OCI-LY3 (cell line): ENCODE results near the gene ERC2.

Experiments used
- H2AFZ ChIP-seq: fragments of 200-600, 300-600 bp; shearing (Covaris generic); 2 replicates; pipeline ENCODE4 v1.6.0; 2014; ENCODE audit warnings: antibody characterized with exemption, low read depth, low read length
- H3K27ac ChIP-seq: fragments of 200-600, 300-600 bp; sonication (generic); 2 replicates; pipeline ENCODE4 v1.5.1; 2014; ENCODE audit warnings: mild to moderate bottlenecking, low read length, moderate library complexity, mixed read lengths
- H3K27me3 ChIP-seq: fragments of 200-600, 300-600 bp; sonication (generic); 2 replicates; pipeline ENCODE4 v1.6.1; 2014; ENCODE audit warnings: low read depth, low read length, mixed read lengths
- H3K36me3 ChIP-seq: fragments of 200-600, 300-600 bp; sonication (generic); replicated peaks from 2 replicates; pipeline ENCODE3; 2014; ENCODE audit warnings: low read depth, low read length, mixed read lengths
- H3K4me1 ChIP-seq: fragments of 300-600, 200-600 bp; sonication (generic); 2 replicates; pipeline ENCODE4 v1.6.1; 2014; ENCODE audit warnings: low read length, mixed read lengths
- H3K4me2 ChIP-seq: fragments of 200-600, 300-600 bp; sonication (generic); 2 replicates; pipeline ENCODE4 v1.6.1; 2014; ENCODE audit warnings: low read length, mixed read lengths
- H3K4me3 ChIP-seq: fragments of 300-600, 200-600 bp; sonication (generic); 2 replicates; pipeline ENCODE4 v1.5.1; 2014; ENCODE audit warnings: antibody characterized with exemption, mild to moderate bottlenecking, low read length, moderate library complexity
- H3K79me2 ChIP-seq: fragments of 300-600, 200-600 bp; shearing (Covaris generic); 2 replicates; pipeline ENCODE4 v1.6.1; 2014; ENCODE audit warnings: mild to moderate bottlenecking, low read length, mixed read lengths
- H3K9ac ChIP-seq: fragments of 300-600, 200-600 bp; shearing (Covaris generic); 2 replicates; pipeline ENCODE4 v1.6.0; 2014; ENCODE audit warnings: mild to moderate bottlenecking, low read length, moderate library complexity
- H3K9me3 ChIP-seq: fragments of 200-600, 300-600 bp; shearing (Covaris generic); 2 replicates; pipeline ENCODE4 v1.6.1; 2014; ENCODE audit warnings: low read length, mixed read lengths; ENCODE audit not compliant: insufficient read depth
- H4K20me1 ChIP-seq: fragments of 200-600, 300-600 bp; sonication (generic); 2 replicates; pipeline ENCODE4 v1.6.1; 2016; ENCODE audit warnings: low read length, mixed read lengths; ENCODE audit not compliant: insufficient read depth
- CTCF ChIP-seq: fragments of 200-600, 300-600 bp; sonication (generic); IDR thresholded peaks from 2 replicates; pipeline ENCODE4 v1.5.1; 2014; ENCODE audit warnings: antibody characterized with exemption, low read length, low read depth
- EZH2phosphoT487 ChIP-seq: fragments of 200-600 bp; shearing (Covaris generic); IDR thresholded peaks from 2 replicates; pipeline ENCODE4 v1.6.1; 2018; ENCODE audit warnings: antibody characterized with exemption, mixed run types, low read depth

ERC2 gene

GRCh38 chr3:56055546-56055945 is 412.7 kb downstream of the ERC2 start:
- H3K27me3 ChIP-seq: peaks cover 36% of the 10 kb centered on the region
- H3K4me1 ChIP-seq: peaks cover 6% of the 10 kb centered on the region; the same call in 1 of the 2 replicates
- no peak overlapping the region for H3K27ac ChIP-seq
- no peaks in the 10 kb centered on the region for H3K36me3 ChIP-seq
- H3K4me3 ChIP-seq: no peak overlapping the region
- TF ChIP-seq EZH2phosphoT487: no peak
- no peak for TF ChIP-seq CTCF
- no peak overlapping the region for H2AFZ ChIP-seq
- H3K9me3 ChIP-seq: no peaks in the 10 kb centered on the region
- H4K20me1 ChIP-seq: no peaks in the 10 kb centered on the region
- H3K79me2 ChIP-seq: no peaks in the 10 kb centered on the region
- no peak overlapping the region for H3K4me2 ChIP-seq
- H3K9ac ChIP-seq: no peak overlapping the region

DNA sequence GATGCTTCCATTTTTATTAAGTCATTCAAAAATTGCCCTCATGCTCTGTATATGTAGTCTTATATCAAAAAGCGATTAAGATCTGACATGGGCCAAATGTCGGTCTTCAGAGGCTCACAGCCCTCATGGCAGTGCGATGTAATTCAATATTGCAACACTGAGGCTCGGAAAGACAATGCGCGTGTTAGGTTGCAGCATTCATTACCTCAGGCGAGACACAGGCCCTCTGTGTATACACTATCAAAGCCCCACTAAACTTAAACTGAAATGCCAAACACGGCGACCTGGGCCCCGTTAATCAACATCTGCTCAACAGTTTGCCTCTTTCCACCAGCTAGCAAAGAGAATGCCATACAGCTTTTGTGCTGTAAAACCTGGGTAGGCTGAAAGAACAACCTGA is 413.4 kb downstream of the ERC2 start:
- Histone ChIP-seq H3K27me3 (peaks cover 38% of the 10 kb centered on the region), H4K20me1 (no peaks in the 10 kb centered on the region), H3K36me3 (no peaks in the 10 kb centered on the region), H3K79me2 (no peaks in the 10 kb centered on the region), H2AFZ (no peak overlapping the region), H3K4me2 (no peak overlapping the region), H3K27ac (no peak overlapping the region), H3K4me1 (peaks cover 6% of the 10 kb centered on the region; the same call in 1 of the 2 replicates), H3K9ac (no peak overlapping the region), H3K9me3 (no peaks in the 10 kb centered on the region), H3K4me3 (no peak overlapping the region)
- TF ChIP-seq CTCF (no peak), EZH2phosphoT487 (no peak)

DNA sequence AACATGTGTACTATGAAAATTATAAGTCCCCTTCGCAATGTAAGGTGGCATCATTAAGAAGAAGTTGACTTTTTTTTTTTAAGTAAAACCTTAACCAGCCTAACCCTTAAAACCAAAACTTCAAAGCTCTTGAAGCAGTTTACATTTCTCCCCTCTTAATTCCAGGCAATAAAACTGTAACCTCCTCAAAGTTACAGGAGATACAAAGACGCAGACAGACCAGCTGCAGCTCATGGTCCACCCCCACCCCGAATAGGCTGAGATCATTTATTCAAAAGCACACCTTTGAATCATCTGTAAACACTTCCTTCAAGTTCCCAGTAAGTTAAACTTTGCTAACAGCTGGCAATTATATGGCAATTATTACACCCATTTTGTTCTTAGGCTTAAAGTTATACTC is 414.5 kb downstream of the ERC2 start:
- Histone ChIP-seq H3K4me3 (no peak overlapping the region), H3K27me3 (peaks cover 44% of the 10 kb centered on the region), H3K9me3 (no peaks in the 10 kb centered on the region), H3K4me2 (no peak overlapping the region), H3K4me1 (peaks cover 6% of the 10 kb centered on the region; the same call in 1 of the 2 replicates), H2AFZ (no peak overlapping the region), H3K27ac (no peak overlapping the region), H3K9ac (no peak overlapping the region), H4K20me1 (no peaks in the 10 kb centered on the region), H3K79me2 (no peaks in the 10 kb centered on the region), H3K36me3 (no peaks in the 10 kb centered on the region)
- TF ChIP-seq CTCF (no peak), EZH2phosphoT487 (no peak)

- no peaks in the 10 kb centered on the region for H3K79me2 ChIP-seq
- H3K27ac ChIP-seq: no peak overlapping the region
- H4K20me1 ChIP-seq: no peaks in the 10 kb centered on the region
- peaks cover 6% of the 10 kb centered on the region; the same call in 1 of the 2 replicates for H3K4me1 ChIP-seq
- no peak overlapping the region for H3K4me2 ChIP-seq
- TF ChIP-seq EZH2phosphoT487 (no peak), CTCF (no peak)
- H3K27me3 ChIP-seq: peaks cover 58% of the 10 kb centered on the region
- no peak overlapping the region for H3K4me3 ChIP-seq
- no peak overlapping the region for H2AFZ ChIP-seq
- no peaks in the 10 kb centered on the region for H3K36me3 ChIP-seq
- H3K9me3 ChIP-seq: no peaks in the 10 kb centered on the region
- H3K9ac ChIP-seq: no peak overlapping the region
These were observed 416.1 kb downstream of the ERC2 start for GRCh38 chr3:56052188-56052587.
